Mesodermal cell (in vitro differentiated cells): ENCODE measurements around the gene HECTD4.

Experiments used
- H3K27ac ChIP-seq: 2 replicates; pipeline ENCODE4 v1.7.0; 2013; ENCODE audit warnings: mild to moderate bottlenecking, low read depth, low read length, moderate library complexity; ENCODE audit not compliant: severe bottlenecking
- H3K36me3 ChIP-seq: 2 replicates; pipeline ENCODE4 v1.7.1; 2013; ENCODE audit warnings: mild to moderate bottlenecking, low read length, moderate library complexity; ENCODE audit not compliant: control insufficient read depth, insufficient read depth
- H3K4me1 ChIP-seq: one replicate; pipeline ENCODE4 v1.7.1; 2013; ENCODE audit warnings: mild to moderate bottlenecking, low read length; ENCODE audit not compliant: insufficient read depth, control insufficient read depth, poor library complexity, severe bottlenecking
- H3K4me3 ChIP-seq: 2 replicates; pipeline ENCODE4 v1.7.0; 2013; ENCODE audit warnings: low read length, control low read depth, mild to moderate bottlenecking; ENCODE audit not compliant: insufficient read depth, poor library complexity, severe bottlenecking; ENCODE audit errors: extremely low read depth
- H3K9me3 ChIP-seq: 2 replicates; pipeline ENCODE4 v1.7.1; 2013; ENCODE audit warnings: mild to moderate bottlenecking, low read length, moderate library complexity; ENCODE audit not compliant: control insufficient read depth
- WGBS, 2 experiments: methylation state at CpG; one replicate each; pipeline ENCODE4 v1.1.5; 2013; ENCODE audit warnings: missing lambda C conversion rate in 2 of 2; ENCODE audit not compliant: insufficient coverage in 2 of 2; 5-methylcytosine and 5-hydroxymethylcytosine counted together

Gene HECTD4

GRCh38 chr12:112321245-112321644, 61.0 kb downstream of the HECTD4 start:
- H3K4me3 ChIP-seq = no peak overlapping the region
- H3K4me1 ChIP-seq = no peaks in the 10 kb centered on the region
- no peaks in the 10 kb centered on the region for H3K9me3 ChIP-seq
- H3K36me3 ChIP-seq = peaks cover 16% of the 10 kb centered on the region
- no peak overlapping the region for H3K27ac ChIP-seq

GRCh38 chr12:112319395-112319794, 62.8 kb downstream of the HECTD4 start:
- Histone ChIP-seq H3K4me1 (no peaks in the 10 kb centered on the region), H3K9me3 (no peaks in the 10 kb centered on the region), H3K27ac (no peak overlapping the region), H3K4me3 (no peak overlapping the region), H3K36me3 (peaks cover 17% of the 10 kb centered on the region)
- 98 to 100% methylated on average over 4 to 8 of the region's 12 CpGs for whole genome bisulfite sequencing, 2 experiments

GRCh38 chr12:112317481-112317880, 64.8 kb downstream of the HECTD4 start:
- H3K27ac ChIP-seq = no peak overlapping the region
- H3K4me3 ChIP-seq = no peak overlapping the region
- H3K36me3 ChIP-seq = peaks cover 24% of the 10 kb centered on the region
- no peaks in the 10 kb centered on the region for H3K9me3 ChIP-seq
- 80 to 95% methylated on average over 3 to 5 of the region's 6 CpGs for WGBS, 2 experiments
- H3K4me1 ChIP-seq = no peaks in the 10 kb centered on the region

- Histone ChIP-seq H3K9me3 (no peaks in the 10 kb centered on the region), H3K27ac (no peak overlapping the region), H3K4me1 (no peaks in the 10 kb centered on the region), H3K4me3 (no peak overlapping the region), H3K36me3 (peaks cover 24% of the 10 kb centered on the region)
- 94 to 98% methylated on average over 6 to 7 of the region's 7 CpGs for WGBS, 2 experiments
Measured at GRCh38 chr12:112314981-112315380, 67.2 kb downstream of the HECTD4 start.

DNA sequence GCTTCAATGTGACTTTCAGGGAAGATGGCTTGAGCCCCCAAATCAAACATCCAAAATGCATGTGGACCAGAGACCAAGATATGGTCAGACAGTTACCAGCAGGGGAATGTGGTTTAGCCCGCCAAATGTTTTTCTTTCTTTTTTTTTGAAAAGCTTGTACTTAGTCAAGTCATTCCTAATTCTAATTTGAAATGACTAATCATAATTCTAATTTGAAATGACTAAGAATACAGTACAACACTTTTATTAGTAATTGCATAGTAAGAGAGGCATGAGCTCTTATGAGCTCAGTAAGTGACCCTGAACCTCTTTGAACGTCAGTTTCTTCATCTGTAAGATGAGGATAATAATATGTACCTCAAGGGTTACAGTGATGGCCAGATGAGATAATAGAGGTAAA, 72.4 kb downstream of the HECTD4 start:
- H3K4me1 ChIP-seq = no peaks in the 10 kb centered on the region
- H3K9me3 ChIP-seq = no peaks in the 10 kb centered on the region
- no CpG with 5 or more reads among the region's 2 CpGs for WGBS, 2 experiments

DNA sequence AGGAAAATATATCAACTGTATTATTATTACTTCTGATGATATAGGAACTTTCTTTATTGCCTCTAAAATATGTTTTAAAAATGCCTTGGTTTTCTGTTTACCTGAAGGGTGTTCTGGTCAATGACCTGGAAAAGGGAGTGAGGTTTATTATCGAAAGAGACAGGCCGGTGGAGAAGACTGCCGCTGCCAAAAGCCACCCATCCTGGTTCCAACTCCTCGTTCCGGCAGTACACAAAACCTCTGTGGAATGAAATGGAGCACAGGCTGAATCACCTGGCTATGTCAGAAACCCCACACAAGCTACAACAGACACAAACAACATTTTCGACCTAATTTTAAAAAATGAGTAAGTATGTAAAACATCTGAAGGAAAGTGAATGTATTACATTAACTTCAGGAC, 73.6 kb downstream of the HECTD4 start:
- WGBS, 2 experiments = 93 to 100% methylated on average over 3 to 4 of the region's 6 CpGs
- Histone ChIP-seq H3K27ac (no peak overlapping the region), H3K36me3 (peaks cover 22% of the 10 kb centered on the region)

More for the DNA sequence above, 72.4 kb downstream of the HECTD4 start:
- Histone ChIP-seq H3K36me3 (peaks cover 29% of the 10 kb centered on the region), H3K4me3 (no peak overlapping the region), H3K27ac (no peak overlapping the region)

GRCh38 chr12:112308161-112308560, 74.1 kb downstream of the HECTD4 start:
- Histone ChIP-seq H3K27ac (no peak overlapping the region), H3K9me3 (no peaks in the 10 kb centered on the region), H3K36me3 (peaks cover 22% of the 10 kb centered on the region), H3K4me3 (no peak overlapping the region), H3K4me1 (no peaks in the 10 kb centered on the region)
- WGBS, 2 experiments = no CpG with 5 or more reads among the region's 1 CpG

More for the DNA sequence above, 73.6 kb downstream of the HECTD4 start:
- Histone ChIP-seq H3K9me3 (no peaks in the 10 kb centered on the region), H3K4me1 (no peaks in the 10 kb centered on the region), H3K4me3 (no peak overlapping the region)

GRCh38 chr12:112307317-112308011, 74.8 kb downstream of the HECTD4 start:
- Histone ChIP-seq H3K4me1 (peaks cover 7% of the 10 kb centered on the region), H3K4me3 (no peak overlapping the region), H3K36me3 (peaks cover 22% of the 10 kb centered on the region), H3K27ac (no peak overlapping the region), H3K9me3 (no peaks in the 10 kb centered on the region)
- 83 to 100% methylated on average over 1 of the region's 2 CpGs for WGBS, 2 experiments

DNA sequence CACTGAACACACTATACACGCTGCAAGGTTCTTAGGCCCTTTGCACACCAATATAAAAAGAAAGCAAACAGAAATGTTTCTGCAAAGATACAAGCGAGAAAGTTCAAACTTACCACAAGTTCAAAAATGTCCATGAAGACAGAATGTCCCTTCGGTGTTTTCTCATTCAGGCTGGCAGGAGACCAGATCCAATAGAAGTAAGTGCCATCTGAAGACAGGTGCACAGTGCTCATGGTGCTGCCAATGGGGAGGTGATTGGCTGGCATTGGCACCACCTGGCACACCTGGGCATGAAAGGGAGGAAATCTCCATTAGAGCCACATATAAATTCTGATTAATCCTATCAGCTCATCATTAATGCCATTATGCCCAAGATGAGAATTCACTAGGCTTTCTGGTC, 76.3 kb downstream of the HECTD4 start:
- no peak overlapping the region for H3K4me3 ChIP-seq
- H3K27ac ChIP-seq = no peak overlapping the region
- H3K4me1 ChIP-seq = peaks cover 10% of the 10 kb centered on the region
- peaks cover 22% of the 10 kb centered on the region for H3K36me3 ChIP-seq
- whole genome bisulfite sequencing, 2 experiments = 92 to 96% methylated on average over 2 to 3 of the region's 3 CpGs
- no peaks in the 10 kb centered on the region for H3K9me3 ChIP-seq

- H3K36me3 ChIP-seq = peaks cover 22% of the 10 kb centered on the region
- H3K9me3 ChIP-seq = no peaks in the 10 kb centered on the region
- H3K27ac ChIP-seq = no peak overlapping the region
- H3K4me3 ChIP-seq = no peak overlapping the region
- peaks cover 10% of the 10 kb centered on the region for H3K4me1 ChIP-seq
- 75 to 93% methylated on average over 3 to 4 of the region's 4 CpGs for WGBS, 2 experiments
Measured at GRCh38 chr12:112304436-112304835, 77.8 kb downstream of the HECTD4 start.

GRCh38 chr12:112303799-112304198, 78.4 kb downstream of the HECTD4 start:
- WGBS, 2 experiments = 100% methylated on average over 1 to 2 of the region's 2 CpGs
- Histone ChIP-seq H3K4me3 (no peak overlapping the region), H3K9me3 (no peaks in the 10 kb centered on the region), H3K27ac (no peak overlapping the region), H3K36me3 (peaks cover 22% of the 10 kb centered on the region), H3K4me1 (peaks cover 10% of the 10 kb centered on the region)
